CD14-positive monocyte (primary cell): ENCODE measurements around the gene ACCS. TPM values are rescaled to one million over a fixed set of nuclear protein-coding genes. Genes with fewer than 3 reads are reported as not detected.

Experiments used
- DNase-seq, 3 donors: peaks; one replicate each; pipeline ENCODE4 v3.0.0-alpha.2; 2011 to 2022
- H2AFZ ChIP-seq: 2 replicates; pipeline ENCODE4 v1.6.0; 2012; ENCODE audit warnings: mild to moderate bottlenecking, low read depth, low read length, inconsistent platforms; ENCODE audit not compliant: insufficient read depth, poor library complexity, severe bottlenecking
- H3K27ac ChIP-seq, 2 donors: 1 replicate in 1 of 2; 2 replicates in 1 of 2; pipeline ENCODE4 v1.5.1; 2012 to 2013; ENCODE audit warnings: low read length in 2 of 2, control low read depth in 1 of 2, inconsistent platforms in 1 of 2, low read depth in 1 of 2, mild to moderate bottlenecking in 1 of 2
- H3K27me3 ChIP-seq, 2 donors: one replicate each; pipeline versions ENCODE4 v1.6.0 to v1.6.1; 2011 to 2013; ENCODE audit warnings: low read length in 2 of 2; ENCODE audit not compliant: control insufficient read depth in 2 of 2, insufficient read depth in 2 of 2
- H3K36me3 ChIP-seq, 2 donors: replicated peaks in 1 of 2; 1 replicate in 1 of 2; 2 replicates in 1 of 2; pipeline versions ENCODE4 v1.5.1 to v1.6.1; 2012 to 2013; ENCODE audit warnings: low read length in 2 of 2, control low read depth in 1 of 2, inconsistent platforms in 1 of 2, mild to moderate bottlenecking in 1 of 2; ENCODE audit not compliant: insufficient read depth in 2 of 2, control insufficient read depth in 1 of 2
- H3K4me1 ChIP-seq, 2 donors: 1 replicate in 1 of 2; 2 replicates in 1 of 2; pipeline versions ENCODE4 v1.5.1 to v1.6.1; 2012 to 2013; ENCODE audit warnings: low read length in 2 of 2, control low read depth in 1 of 2, inconsistent platforms in 1 of 2, mild to moderate bottlenecking in 1 of 2, moderate library complexity in 1 of 2; ENCODE audit not compliant: insufficient read depth in 2 of 2, control insufficient read depth in 1 of 2
- H3K4me2 ChIP-seq: replicated peaks from 2 replicates; pipeline ENCODE3; 2012; ENCODE audit warnings: low read length, moderate library complexity, mild to moderate bottlenecking; ENCODE audit not compliant: poor library complexity, severe bottlenecking; ENCODE audit errors: extremely low read depth
- H3K4me3 ChIP-seq, 3 experiments: fragments of 200-600 bp in 1 of 3; sonication (generic) in 1 of 3; replicated peaks in 1 of 3; 1 replicate in 2 of 3; 2 replicates in 1 of 3; pipeline ENCODE4 v1.5.1; 2011 to 2013; ENCODE audit warnings: low read length in 3 of 3, mild to moderate bottlenecking in 3 of 3, control low read depth in 2 of 3, low read depth in 2 of 3, inconsistent platforms in 1 of 3, moderate library complexity in 1 of 3
- H3K79me2 ChIP-seq: 2 replicates; pipeline ENCODE4 v1.6.0; 2012; ENCODE audit warnings: mild to moderate bottlenecking, control low read depth, inconsistent platforms, low read length, moderate library complexity; ENCODE audit not compliant: insufficient read depth
- H3K9ac ChIP-seq: 2 replicates; pipeline ENCODE4 v1.6.0; 2017; ENCODE audit warnings: low read length, mild to moderate bottlenecking; ENCODE audit not compliant: insufficient read depth, poor library complexity, severe bottlenecking
- H3K9me3 ChIP-seq, 2 donors: replicated peaks in 1 of 2; 1 replicate in 1 of 2; 2 replicates in 1 of 2; pipeline versions ENCODE4 v1.5.1 to v1.6.1; 2012 to 2013; ENCODE audit warnings: low read length in 2 of 2, control low read depth in 1 of 2; ENCODE audit not compliant: control insufficient read depth in 1 of 2, insufficient read depth in 1 of 2
- H4K20me1 ChIP-seq: 2 replicates; pipeline ENCODE4 v1.6.0; 2012; ENCODE audit warnings: mild to moderate bottlenecking, low read length, control low read depth, moderate library complexity; ENCODE audit not compliant: insufficient read depth
- H3K27ac Mint-ChIP-seq, 7 donors: one replicate each; pipeline ENCODE4 v1.8.0; 2020; ENCODE audit warnings: mild to moderate bottlenecking in 7 of 7, mixed read lengths in 7 of 7, moderate library complexity in 6 of 7, inconsistent platforms in 2 of 7
- H3K27me3 Mint-ChIP-seq, 3 donors: one replicate each; pipeline ENCODE4 v1.8.0; 2021 to 2022; ENCODE audit warnings: low read depth in 3 of 3, mild to moderate bottlenecking in 3 of 3, mixed read lengths in 3 of 3, moderate library complexity in 3 of 3, inconsistent platforms in 1 of 3
- H3K36me3 Mint-ChIP-seq, 2 donors: one replicate each; pipeline ENCODE4 v1.8.0; 2020; ENCODE audit warnings: mixed read lengths in 2 of 2, inconsistent platforms in 1 of 2, mild to moderate bottlenecking in 1 of 2
- H3K4me1 Mint-ChIP-seq: one replicate; pipeline ENCODE4 v1.8.0; 2020; ENCODE audit warnings: mild to moderate bottlenecking, mixed read lengths
- H3K4me3 Mint-ChIP-seq, 2 donors: one replicate each; pipeline ENCODE4 v1.8.0; 2020; ENCODE audit warnings: mild to moderate bottlenecking in 2 of 2, mixed read lengths in 2 of 2, moderate library complexity in 1 of 2
- H3K9me3 Mint-ChIP-seq, 7 donors: one replicate each; pipeline ENCODE4 v1.8.0; 2020 to 2022; ENCODE audit warnings: mixed read lengths in 7 of 7, mild to moderate bottlenecking in 6 of 7, moderate library complexity in 6 of 7, inconsistent platforms in 2 of 7
- WGBS: methylation state at CpG from one replicate; pipeline ENCODE4 v1.1.5; 2013; ENCODE audit warnings: missing lambda C conversion rate; ENCODE audit not compliant: insufficient coverage; 5-methylcytosine and 5-hydroxymethylcytosine counted together
- intact Hi-C, 2 donors: fragments of 100-400 bp; cut with micrococcal nuclease; formaldehyde crosslinking; loops; one replicate each; pipeline versions ENCODE4 v1.15.0 to v1.15.1; 2023
- polyA plus RNA-seq, 3 donors: library from polyadenylated mRNA; depleted of rRNA in 1 of 3; unstranded in 2 of 3; stranded (reverse) in 1 of 3; fragments of 300-500 nt in 2 of 3; fragments of >200 nt in 1 of 3; fragmentation: Illumina TruSeq in 2 of 3; gene quantifications; 1 replicate in 2 of 3; 2 replicates in 1 of 3; pipeline ENCODE4 v1.2.3, GENCODE V29; 2012 to 2021
- TF ChIP-seq, protein P1 (sequence below): fragments of 200-600 bp; IDR thresholded peaks from one replicate; pipeline ENCODE4 v1.8.0; 2022; ENCODE audit warnings: antibody characterized with exemption, mild to moderate bottlenecking

ACCS gene
- polyA plus RNA-seq, 3 donors = 1.3 to 46.6 (median 1.7) TPM

DNA sequence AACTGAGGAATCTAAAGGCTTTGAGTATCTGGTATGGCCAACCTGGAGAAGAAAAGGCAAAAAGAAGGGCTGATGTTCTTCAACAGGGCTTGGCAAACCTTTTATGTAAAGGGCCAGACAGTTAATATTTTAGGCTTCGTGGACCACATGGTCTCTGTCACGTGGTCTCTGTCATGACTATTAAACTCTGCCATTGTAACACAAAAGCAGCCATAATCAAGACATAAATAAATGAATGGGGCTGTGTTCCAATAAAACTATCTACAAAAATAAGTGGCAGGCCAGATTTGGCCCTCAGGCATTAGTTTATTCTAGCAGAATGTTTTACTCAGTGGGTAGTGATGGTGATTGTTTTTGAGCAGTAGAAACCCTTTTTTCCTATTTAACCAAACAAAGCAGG, 18.8 kb upstream of the ACCS start:
- Histone ChIP-seq H3K27me3 (no peaks in the 10 kb centered on the region), H3K36me3 (no peaks in the 10 kb centered on the region), H3K4me2 (no peak overlapping the region), H3K4me3 (no peak overlapping the region), H3K79me2 (no peaks in the 10 kb centered on the region), H3K9ac (no peak overlapping the region), H4K20me1 (no peaks in the 10 kb centered on the region), H3K9me3 (no peaks in the 10 kb centered on the region), H3K4me1 (no peaks in the 10 kb centered on the region), H2AFZ (no peak overlapping the region), H3K27ac (no peak overlapping the region)
- no peak overlapping the region for H3K4me3 Mint-ChIP-seq
- no peaks in the 10 kb centered on the region for H3K4me1 Mint-ChIP-seq
- DNase-seq = no peak
- intact Hi-C loops = no loop called here
- TF ChIP-seq, protein P1, sequence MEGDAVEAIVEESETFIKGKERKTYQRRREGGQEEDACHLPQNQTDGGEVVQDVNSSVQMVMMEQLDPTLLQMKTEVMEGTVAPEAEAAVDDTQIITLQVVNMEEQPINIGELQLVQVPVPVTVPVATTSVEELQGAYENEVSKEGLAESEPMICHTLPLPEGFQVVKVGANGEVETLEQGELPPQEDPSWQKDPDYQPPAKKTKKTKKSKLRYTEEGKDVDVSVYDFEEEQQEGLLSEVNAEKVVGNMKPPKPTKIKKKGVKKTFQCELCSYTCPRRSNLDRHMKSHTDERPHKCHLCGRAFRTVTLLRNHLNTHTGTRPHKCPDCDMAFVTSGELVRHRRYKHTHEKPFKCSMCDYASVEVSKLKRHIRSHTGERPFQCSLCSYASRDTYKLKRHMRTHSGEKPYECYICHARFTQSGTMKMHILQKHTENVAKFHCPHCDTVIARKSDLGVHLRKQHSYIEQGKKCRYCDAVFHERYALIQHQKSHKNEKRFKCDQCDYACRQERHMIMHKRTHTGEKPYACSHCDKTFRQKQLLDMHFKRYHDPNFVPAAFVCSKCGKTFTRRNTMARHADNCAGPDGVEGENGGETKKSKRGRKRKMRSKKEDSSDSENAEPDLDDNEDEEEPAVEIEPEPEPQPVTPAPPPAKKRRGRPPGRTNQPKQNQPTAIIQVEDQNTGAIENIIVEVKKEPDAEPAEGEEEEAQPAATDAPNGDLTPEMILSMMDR = no peak
- H3K27me3 Mint-ChIP-seq = peaks cover 3 to 7% (median 5%) of the 10 kb centered on the region in 3 donors
- H3K9me3 Mint-ChIP-seq = peaks cover 0 to 8% (median 0%) of the 10 kb centered on the region in 7 donors
- H3K27ac Mint-ChIP-seq = no peak overlapping the region
- WGBS = no CpG with 5 or more reads among the region's 2 CpGs
- no peaks in the 10 kb centered on the region for H3K36me3 Mint-ChIP-seq

DNA sequence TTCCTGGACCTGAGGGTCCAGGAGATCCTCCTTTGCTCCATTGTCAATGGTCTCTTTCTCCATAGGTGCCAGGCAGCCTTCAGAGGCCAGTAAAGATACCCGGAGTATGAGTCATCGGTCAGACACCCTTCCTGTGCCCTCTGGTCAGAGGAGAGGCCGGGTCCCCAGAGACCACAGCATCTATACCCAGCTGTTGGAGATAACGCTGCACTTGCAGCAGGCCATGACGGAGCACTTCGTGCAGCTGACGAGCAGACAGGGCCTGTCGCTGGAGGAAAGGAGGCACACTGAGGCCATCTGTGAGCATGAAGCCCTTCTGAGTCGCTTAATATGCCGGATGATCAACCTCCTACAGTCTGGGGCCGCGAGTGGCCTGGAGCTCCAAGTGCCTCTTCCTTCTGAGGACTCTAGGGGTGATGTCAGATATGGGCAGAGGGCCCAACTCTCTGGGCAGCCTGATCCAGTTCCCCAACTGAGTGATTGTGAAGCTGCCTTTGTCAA, 18.1 kb upstream of the ACCS start, which contains the start of gene ACCSL:
Gene ACCSL, plus strand, starts transcription at position 51 of the 501 bp plus-strand sequence. Its CDS starts 56 bp downstream, at position 107.
- Mint-ChIP-seq H3K36me3 (no peaks in the 10 kb centered on the region), H3K27me3 (peaks cover 0 to 4% (median 3%) of the 10 kb centered on the region in 3 donors), H3K4me1 (no peaks in the 10 kb centered on the region), H3K27ac (no peak within 1 kb of the TSS), H3K4me3 (no peak within 1 kb of the TSS), H3K9me3 (peaks cover 0 to 8% (median 0%) of the 10 kb centered on the region in 7 donors)
- H3K4me1 ChIP-seq = no peaks in the 10 kb centered on the region
- no peaks in the 10 kb centered on the region for H4K20me1 ChIP-seq
- H3K4me2 ChIP-seq = no peak within 1 kb of the TSS
- intact Hi-C loops = no loop called here
- no peak within 1 kb of the TSS for H3K4me3 ChIP-seq
- H2AFZ ChIP-seq = no peak within 1 kb of the TSS
- TF ChIP-seq, protein P1 = no peak
- no peak within 1 kb of the TSS for H3K27ac ChIP-seq
- H3K27me3 ChIP-seq = no peaks in the 10 kb centered on the region
- no peaks in the 10 kb centered on the region for H3K9me3 ChIP-seq
- 96% methylated on average over 8 of the region's 12 CpGs for WGBS
- no peak within 1 kb of the TSS for H3K9ac ChIP-seq
- DNase-seq = no peak
- H3K79me2 ChIP-seq = no peaks in the 10 kb centered on the region
- no peaks in the 10 kb centered on the region for H3K36me3 ChIP-seq
